ENCODE measurements around the gene THSD7B. TPM values are rescaled to one million over a fixed set of nuclear protein-coding genes. Genes with fewer than 3 reads are reported as not detected.

THSD7B gene
- total and polyA plus RNA-seq, 3 donors from 2014 or later: 0.87 to 2.1 (median 1.1) TPM

GRCh38 chr2:137383391-137383790 lies 618.0 kb downstream of the THSD7B start:
- TF ChIP-seq POLR2A (IDR thresholded peaks at IDR 0.05): no peak
- no peak for TF ChIP-seq CTCF (IDR thresholded peaks at IDR 0.05)
- intact Hi-C loops (cut with DNase I; ENCODE audit: low total_unique reads): no loop called here
- Histone ChIP-seq H3K27me3 (no peaks in the 10 kb centered on the region), H3K36me3 (ENCODE audit: low read depth, missing control alignments) (no peaks in the 10 kb centered on the region), H3K27ac (no peak overlapping the region), H3K4me3 (no peak overlapping the region), H3K4me1 (no peaks in the 10 kb centered on the region), H3K9me3 (no peaks in the 10 kb centered on the region)
- 98% methylated on average over 7 of the region's 7 CpGs for WGBS, 2 donors
- DNase-seq: peak; percentile 17

GRCh38 chr2:137387044-137387443 lies 621.7 kb downstream of the THSD7B start:
- no peak for DNase-seq
- H3K9me3 ChIP-seq: no peaks in the 10 kb centered on the region
- no peak for TF ChIP-seq POLR2A (IDR thresholded peaks at IDR 0.05)
- no peak for TF ChIP-seq CTCF (IDR thresholded peaks at IDR 0.05)
- intact Hi-C loops (cut with DNase I; ENCODE audit: low total_unique reads): no loop called here
- H3K36me3 ChIP-seq (ENCODE audit: low read depth, missing control alignments): no peaks in the 10 kb centered on the region
- H3K27me3 ChIP-seq: no peaks in the 10 kb centered on the region
- no peak overlapping the region for H3K4me3 ChIP-seq
- H3K4me1 ChIP-seq: no peaks in the 10 kb centered on the region
- WGBS, 2 donors: 81 to 90% methylated on average over 2 of the region's 2 CpGs
- H3K27ac ChIP-seq: no peak overlapping the region

DNA sequence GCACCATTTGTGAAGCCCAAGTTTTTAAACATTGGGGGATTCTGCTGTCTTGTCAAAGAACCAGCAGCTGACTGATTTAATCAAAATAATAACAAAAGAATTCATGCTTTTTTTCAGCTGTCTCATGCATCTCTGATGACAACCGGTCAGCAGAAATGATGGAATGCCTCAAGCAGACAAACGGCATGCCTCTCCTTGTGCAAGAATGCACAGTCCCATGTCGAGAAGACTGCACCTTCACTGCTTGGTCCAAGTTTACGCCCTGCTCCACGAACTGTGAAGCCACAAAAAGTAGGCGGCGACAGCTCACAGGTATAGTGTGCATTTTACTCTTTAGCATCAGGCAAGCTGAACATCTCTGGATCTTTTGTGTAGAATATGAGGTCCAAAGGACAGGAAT lies 640.2 kb downstream of the THSD7B start:
- DNase-seq: no peak
- H3K27ac ChIP-seq: no peak overlapping the region
- H3K4me1 ChIP-seq: no peaks in the 10 kb centered on the region
- H3K27me3 ChIP-seq: no peaks in the 10 kb centered on the region
- no peaks in the 10 kb centered on the region for H3K9me3 ChIP-seq
- no peak overlapping the region for H3K4me3 ChIP-seq
- TF ChIP-seq POLR2A (IDR thresholded peaks at IDR 0.05) (no peak), CTCF (IDR thresholded peaks at IDR 0.05) (no peak)
- H3K36me3 ChIP-seq (ENCODE audit: low read depth, missing control alignments): no peaks in the 10 kb centered on the region
- intact Hi-C loops (cut with DNase I; ENCODE audit: low total_unique reads): no loop called here
- 73 to 82% methylated on average over 7 of the region's 7 CpGs for WGBS, 2 donors

- Histone ChIP-seq H3K4me3 (no peak overlapping the region), H3K4me1 (no peaks in the 10 kb centered on the region), H3K27ac (no peak overlapping the region), H3K36me3 (ENCODE audit: low read depth, missing control alignments) (no peaks in the 10 kb centered on the region), H3K9me3 (no peaks in the 10 kb centered on the region), H3K27me3 (no peaks in the 10 kb centered on the region)
- intact Hi-C loops (cut with DNase I; ENCODE audit: low total_unique reads): no loop called here
- DNase-seq: no peak
- TF ChIP-seq POLR2A (IDR thresholded peaks at IDR 0.05) (no peak), CTCF (IDR thresholded peaks at IDR 0.05) (no peak)
- WGBS, 2 donors: 60 to 65% methylated on average over 5 of the region's 5 CpGs
Measured at GRCh38 chr2:137411585-137411984, 646.2 kb downstream of the THSD7B start.

DNA sequence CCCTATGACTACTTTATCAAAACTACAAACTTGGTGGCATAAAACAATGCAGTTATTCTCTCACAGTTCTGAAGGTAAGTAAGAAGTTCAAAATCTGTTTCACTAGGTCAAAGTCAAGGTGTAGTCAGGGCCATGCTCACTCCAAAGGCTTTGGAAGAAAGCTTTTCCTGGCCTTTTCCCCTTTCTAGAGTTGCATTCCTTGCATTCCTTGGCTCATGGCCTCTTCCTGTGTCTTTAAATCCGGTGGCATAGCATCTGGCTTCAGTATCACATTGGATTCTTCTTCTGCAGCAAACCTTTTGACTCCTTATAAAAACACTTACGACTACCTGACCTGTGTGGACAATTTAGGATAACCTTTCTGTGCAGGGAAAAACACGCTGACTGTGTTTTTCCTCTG lies 655.4 kb downstream of the THSD7B start:
- H3K27ac ChIP-seq: no peak overlapping the region
- H3K4me1 ChIP-seq: no peaks in the 10 kb centered on the region
- no peaks in the 10 kb centered on the region for H3K27me3 ChIP-seq
- intact Hi-C loops (cut with DNase I; ENCODE audit: low total_unique reads): no loop called here
- WGBS, 2 donors: 59 to 62% methylated on average over 3 of the region's 3 CpGs
- H3K9me3 ChIP-seq: no peaks in the 10 kb centered on the region
- no peak for DNase-seq
- H3K36me3 ChIP-seq (ENCODE audit: low read depth, missing control alignments): no peaks in the 10 kb centered on the region
- TF ChIP-seq POLR2A (IDR thresholded peaks at IDR 0.05) (no peak), CTCF (IDR thresholded peaks at IDR 0.05) (no peak)
- no peak overlapping the region for H3K4me3 ChIP-seq
